ENCODE data around the gene CCR2. TPM values are rescaled to one million over a fixed set of nuclear protein-coding genes. Genes with fewer than 3 reads are reported as not detected.
"Not testable (repeated sequence)": the region's sequence is repeated elsewhere in the genome, so short reads cannot be mapped to it uniquely, and the experiment has no call there.

CCR2 gene
- total RNA-seq, 1 donor from 2014 or later: 20.6 TPM

- DNase-seq (ENCODE audit: low spot score); H3K4me3 Mint-ChIP-seq; H3K27me3 Mint-ChIP-seq (ENCODE audit: insufficient read depth); H3K4me1 Mint-ChIP-seq (ENCODE audit: low read depth); H3K9me3 Mint-ChIP-seq; intact Hi-C loops (cut with micrococcal nuclease); H3K36me3 Mint-ChIP-seq (ENCODE audit: low read depth); H3K27ac Mint-ChIP-seq: not testable (repeated sequence)
Measured at GRCh38 chr3:46391526-46391925, 37.6 kb downstream of the CCR2 start.

- Mint-ChIP-seq H3K4me1 (ENCODE audit: low read depth) (peaks cover 9% of the 10 kb centered on the region), H3K36me3 (ENCODE audit: low read depth) (no peaks in the 10 kb centered on the region)
- intact Hi-C loops (cut with micrococcal nuclease): no loop called here
Measured at GRCh38 chr3:46393011-46393410, 39.1 kb downstream of the CCR2 start.

GRCh38 chr3:46393554-46394434 is 39.9 kb downstream of the CCR2 start:
- Mint-ChIP-seq H3K9me3 (no peaks in the 10 kb centered on the region), H3K4me3 (no peak overlapping the region), H3K36me3 (ENCODE audit: low read depth) (no peaks in the 10 kb centered on the region), H3K27me3 (ENCODE audit: insufficient read depth) (peaks cover 9% of the 10 kb centered on the region), H3K4me1 (ENCODE audit: low read depth) (peaks cover 9% of the 10 kb centered on the region), H3K27ac (no peak overlapping the region)
- intact Hi-C loops (cut with micrococcal nuclease): no loop called here
- DNase-seq (ENCODE audit: low spot score): no peak

More at GRCh38 chr3:46393011-46393410, 39.1 kb downstream of the CCR2 start:
- no peak for DNase-seq (ENCODE audit: low spot score)
- Mint-ChIP-seq H3K27me3 (ENCODE audit: insufficient read depth) (peaks cover 9% of the 10 kb centered on the region), H3K9me3 (no peaks in the 10 kb centered on the region), H3K4me3 (no peak overlapping the region), H3K27ac (no peak overlapping the region)

- intact Hi-C loops (cut with micrococcal nuclease): loop anchor here (1.0 kb wide), 1 partner anchor 47 kb away; no protein-coding TSS in a partner anchor
- Mint-ChIP-seq H3K27me3 (ENCODE audit: insufficient read depth) (peaks cover 9% of the 10 kb centered on the region), H3K4me3 (no peak overlapping the region), H3K27ac (no peak overlapping the region), H3K9me3 (no peaks in the 10 kb centered on the region), H3K4me1 (ENCODE audit: low read depth) (peaks cover 9% of the 10 kb centered on the region), H3K36me3 (ENCODE audit: low read depth) (no peaks in the 10 kb centered on the region)
- no peak for DNase-seq (ENCODE audit: low spot score)
Measured at GRCh38 chr3:46395210-46395661, 41.3 kb downstream of the CCR2 start.

- H3K4me1 Mint-ChIP-seq (ENCODE audit: low read depth): peaks cover 9% of the 10 kb centered on the region
- no peak overlapping the region for H3K27ac Mint-ChIP-seq
- intact Hi-C loops (cut with micrococcal nuclease): loop anchor here (1.0 kb wide), 1 partner anchor 46 kb away; no protein-coding TSS in a partner anchor
- no peaks in the 10 kb centered on the region for H3K36me3 Mint-ChIP-seq (ENCODE audit: low read depth)
- peaks cover 9% of the 10 kb centered on the region for H3K27me3 Mint-ChIP-seq (ENCODE audit: insufficient read depth)
- no peak for DNase-seq (ENCODE audit: low spot score)
- H3K9me3 Mint-ChIP-seq: no peaks in the 10 kb centered on the region
- H3K4me3 Mint-ChIP-seq: no peak overlapping the region
Measured at GRCh38 chr3:46395766-46396530, 42.0 kb downstream of the CCR2 start.

- no peaks in the 10 kb centered on the region for H3K9me3 Mint-ChIP-seq
- peaks cover 9% of the 10 kb centered on the region for H3K27me3 Mint-ChIP-seq (ENCODE audit: insufficient read depth)
- no peak overlapping the region for H3K27ac Mint-ChIP-seq
- intact Hi-C loops (cut with micrococcal nuclease): no loop called here
- H3K36me3 Mint-ChIP-seq (ENCODE audit: low read depth): no peaks in the 10 kb centered on the region
- peaks cover 9% of the 10 kb centered on the region for H3K4me1 Mint-ChIP-seq (ENCODE audit: low read depth)
- DNase-seq (ENCODE audit: low spot score): no peak
- H3K4me3 Mint-ChIP-seq: no peak overlapping the region
Measured at GRCh38 chr3:46397111-46397510, 43.2 kb downstream of the CCR2 start.

GRCh38 chr3:46398186-46398955 is 44.5 kb downstream of the CCR2 start:
- H3K36me3 Mint-ChIP-seq (ENCODE audit: low read depth): no peaks in the 10 kb centered on the region
- peaks cover 14% of the 10 kb centered on the region for H3K27me3 Mint-ChIP-seq (ENCODE audit: insufficient read depth)
- no peak for DNase-seq (ENCODE audit: low spot score)
- H3K27ac Mint-ChIP-seq: no peak overlapping the region
- H3K4me1 Mint-ChIP-seq (ENCODE audit: low read depth): peaks cover 9% of the 10 kb centered on the region
- no peak overlapping the region for H3K4me3 Mint-ChIP-seq
- peaks cover 4% of the 10 kb centered on the region for H3K9me3 Mint-ChIP-seq
- intact Hi-C loops (cut with micrococcal nuclease): no loop called here

- no peak overlapping the region for H3K27ac Mint-ChIP-seq
- peaks cover 4% of the 10 kb centered on the region for H3K9me3 Mint-ChIP-seq
- DNase-seq (ENCODE audit: low spot score): no peak
- H3K36me3 Mint-ChIP-seq (ENCODE audit: low read depth): no peaks in the 10 kb centered on the region
- intact Hi-C loops (cut with micrococcal nuclease): no loop called here
- H3K4me3 Mint-ChIP-seq: no peak overlapping the region
- peaks cover 18% of the 10 kb centered on the region for H3K27me3 Mint-ChIP-seq (ENCODE audit: insufficient read depth)
- H3K4me1 Mint-ChIP-seq (ENCODE audit: low read depth): peaks cover 9% of the 10 kb centered on the region
Measured at GRCh38 chr3:46399098-46399497, 45.2 kb downstream of the CCR2 start.

GRCh38 chr3:46399557-46399956 is 45.6 kb downstream of the CCR2 start:
- intact Hi-C loops (cut with micrococcal nuclease): no loop called here
- H3K27me3 Mint-ChIP-seq (ENCODE audit: insufficient read depth): peaks cover 21% of the 10 kb centered on the region
- peaks cover 9% of the 10 kb centered on the region for H3K4me1 Mint-ChIP-seq (ENCODE audit: low read depth)

GRCh38 chr3:46400000-46400734 is 46.3 kb downstream of the CCR2 start:
- H3K4me1 Mint-ChIP-seq (ENCODE audit: low read depth): peaks cover 9% of the 10 kb centered on the region
- H3K27me3 Mint-ChIP-seq (ENCODE audit: insufficient read depth): peaks cover 22% of the 10 kb centered on the region
- H3K36me3 Mint-ChIP-seq (ENCODE audit: low read depth): no peaks in the 10 kb centered on the region
- H3K27ac Mint-ChIP-seq: no peak overlapping the region
- H3K9me3 Mint-ChIP-seq: peaks cover 4% of the 10 kb centered on the region
- H3K4me3 Mint-ChIP-seq: no peak overlapping the region
- intact Hi-C loops (cut with micrococcal nuclease): no loop called here
- DNase-seq (ENCODE audit: low spot score): no peak

More at GRCh38 chr3:46399557-46399956, 45.6 kb downstream of the CCR2 start:
- Mint-ChIP-seq H3K36me3 (ENCODE audit: low read depth) (no peaks in the 10 kb centered on the region), H3K4me3 (no peak overlapping the region), H3K9me3 (peaks cover 4% of the 10 kb centered on the region), H3K27ac (no peak overlapping the region)
- DNase-seq (ENCODE audit: low spot score): no peak

- H3K27ac Mint-ChIP-seq: no peak overlapping the region
- H3K9me3 Mint-ChIP-seq: peaks cover 4% of the 10 kb centered on the region
- no peak overlapping the region for H3K4me3 Mint-ChIP-seq
- no peak for DNase-seq (ENCODE audit: low spot score)
- H3K4me1 Mint-ChIP-seq (ENCODE audit: low read depth): peaks cover 9% of the 10 kb centered on the region
- peaks cover 20% of the 10 kb centered on the region for H3K27me3 Mint-ChIP-seq (ENCODE audit: insufficient read depth)
- H3K36me3 Mint-ChIP-seq (ENCODE audit: low read depth): no peaks in the 10 kb centered on the region
- intact Hi-C loops (cut with micrococcal nuclease): no loop called here
Measured at GRCh38 chr3:46400846-46401245, 46.9 kb downstream of the CCR2 start.

- peaks cover 23% of the 10 kb centered on the region for H3K27me3 Mint-ChIP-seq (ENCODE audit: insufficient read depth)
- peaks cover 10% of the 10 kb centered on the region for H3K4me1 Mint-ChIP-seq (ENCODE audit: low read depth)
- peaks cover 4% of the 10 kb centered on the region for H3K9me3 Mint-ChIP-seq
- no peaks in the 10 kb centered on the region for H3K36me3 Mint-ChIP-seq (ENCODE audit: low read depth)
- no peak overlapping the region for H3K27ac Mint-ChIP-seq
- no peak for DNase-seq (ENCODE audit: low spot score)
- no peak overlapping the region for H3K4me3 Mint-ChIP-seq
- intact Hi-C loops (cut with micrococcal nuclease): no loop called here
Measured at GRCh38 chr3:46401579-46401978, 47.7 kb downstream of the CCR2 start.
